NB4 (cell line): ENCODE data around the gene DHX16.

Source experiments
- CTCF ChIP-seq: IDR thresholded peaks from one replicate; pipeline ENCODE4 v1.5.1; 2012; ENCODE audit warnings: low read depth, low read length
- MAX ChIP-seq: IDR thresholded peaks from 2 replicates; pipeline ENCODE4 v1.6.1; 2011; ENCODE audit warnings: low read depth, low read length
- MYC ChIP-seq: IDR thresholded peaks from 2 replicates; pipeline ENCODE4 v1.6.1; 2011; ENCODE audit warnings: low read depth, low read length
- POLR2A ChIP-seq: IDR thresholded peaks from 2 replicates; pipeline ENCODE4 v1.6.1; 2011; ENCODE audit warnings: mild to moderate bottlenecking; ENCODE audit not compliant: insufficient read length; ENCODE audit errors: extremely low read depth

GRCh38 chr6:30690403-30691207 is 17.8 kb upstream of the DHX16 start, which contains the start of gene NRM:
- TF ChIP-seq CTCF (no peak), POLR2A (peak; percentile 36), MYC (no peak), MAX (no peak; the same call in 1 of the 2 replicates)
